Measurements from ENCODE around the gene SDK1. TPM values are rescaled to one million over a fixed set of nuclear protein-coding genes. Genes with fewer than 3 reads are reported as not detected.
"Not testable (repeated sequence)": the region's sequence is repeated elsewhere in the genome, so short reads cannot be mapped to it uniquely, and the experiment has no call there.

The SDK1 gene
- total RNA-seq, 1 donor from 2014 or later = 225 TPM

GRCh38 chr7:4211261-4211660, 910.2 kb downstream of the SDK1 start:
- no peak overlapping the region for H3K4me3 Mint-ChIP-seq (ENCODE audit: unreplicated experiment)
- TF ChIP-seq, protein P1, sequence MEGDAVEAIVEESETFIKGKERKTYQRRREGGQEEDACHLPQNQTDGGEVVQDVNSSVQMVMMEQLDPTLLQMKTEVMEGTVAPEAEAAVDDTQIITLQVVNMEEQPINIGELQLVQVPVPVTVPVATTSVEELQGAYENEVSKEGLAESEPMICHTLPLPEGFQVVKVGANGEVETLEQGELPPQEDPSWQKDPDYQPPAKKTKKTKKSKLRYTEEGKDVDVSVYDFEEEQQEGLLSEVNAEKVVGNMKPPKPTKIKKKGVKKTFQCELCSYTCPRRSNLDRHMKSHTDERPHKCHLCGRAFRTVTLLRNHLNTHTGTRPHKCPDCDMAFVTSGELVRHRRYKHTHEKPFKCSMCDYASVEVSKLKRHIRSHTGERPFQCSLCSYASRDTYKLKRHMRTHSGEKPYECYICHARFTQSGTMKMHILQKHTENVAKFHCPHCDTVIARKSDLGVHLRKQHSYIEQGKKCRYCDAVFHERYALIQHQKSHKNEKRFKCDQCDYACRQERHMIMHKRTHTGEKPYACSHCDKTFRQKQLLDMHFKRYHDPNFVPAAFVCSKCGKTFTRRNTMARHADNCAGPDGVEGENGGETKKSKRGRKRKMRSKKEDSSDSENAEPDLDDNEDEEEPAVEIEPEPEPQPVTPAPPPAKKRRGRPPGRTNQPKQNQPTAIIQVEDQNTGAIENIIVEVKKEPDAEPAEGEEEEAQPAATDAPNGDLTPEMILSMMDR (IDR thresholded peaks at IDR 0.05; ENCODE audit: partially characterized antibody, unreplicated experiment) = no peak
- peaks cover 17% of the 10 kb centered on the region for H3K9me3 Mint-ChIP-seq (ENCODE audit: unreplicated experiment)
- peaks cover 22% of the 10 kb centered on the region for H3K27me3 Mint-ChIP-seq (ENCODE audit: unreplicated experiment)
- no peak overlapping the region for H3K27ac Mint-ChIP-seq (ENCODE audit: unreplicated experiment)
- no peak for DNase-seq
- H3K36me3 Mint-ChIP-seq (ENCODE audit: unreplicated experiment) = peaks cover 33% of the 10 kb centered on the region
- H3K4me1 Mint-ChIP-seq (ENCODE audit: low read depth, unreplicated experiment) = peaks cover under 1% of the 10 kb centered on the region

DNA sequence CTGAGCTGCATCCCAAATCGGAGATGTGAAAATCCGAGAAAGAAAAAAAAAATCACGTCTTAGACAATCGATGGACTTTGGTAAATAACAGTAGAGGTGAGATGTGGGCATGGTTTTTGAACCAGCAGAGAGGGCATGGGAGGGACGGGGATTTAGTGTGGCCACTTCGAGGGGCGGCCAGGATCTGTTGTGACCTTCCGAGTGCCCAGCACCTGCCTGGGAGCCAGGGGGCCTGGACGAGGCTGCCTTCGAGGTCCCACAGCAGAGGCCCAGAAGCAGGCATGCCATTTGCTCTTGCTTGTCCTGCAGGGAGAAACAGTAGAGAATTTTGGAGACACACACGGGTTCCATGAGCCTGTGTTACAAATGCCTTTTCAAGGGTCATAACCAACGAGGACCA, 911.3 kb downstream of the SDK1 start:
- peaks cover 2% of the 10 kb centered on the region for H3K4me1 Mint-ChIP-seq (ENCODE audit: low read depth, unreplicated experiment)
- TF ChIP-seq, protein P1 (IDR thresholded peaks at IDR 0.05; ENCODE audit: partially characterized antibody, unreplicated experiment) = no peak
- DNase-seq = no peak
- H3K9me3 Mint-ChIP-seq (ENCODE audit: unreplicated experiment) = peaks cover 15% of the 10 kb centered on the region
- peaks cover 20% of the 10 kb centered on the region for H3K27me3 Mint-ChIP-seq (ENCODE audit: unreplicated experiment)
- peaks cover 33% of the 10 kb centered on the region for H3K36me3 Mint-ChIP-seq (ENCODE audit: unreplicated experiment)
- H3K4me3 Mint-ChIP-seq (ENCODE audit: unreplicated experiment) = no peak overlapping the region
- H3K27ac Mint-ChIP-seq (ENCODE audit: unreplicated experiment) = peak overlapping the region; percentile 4

DNA sequence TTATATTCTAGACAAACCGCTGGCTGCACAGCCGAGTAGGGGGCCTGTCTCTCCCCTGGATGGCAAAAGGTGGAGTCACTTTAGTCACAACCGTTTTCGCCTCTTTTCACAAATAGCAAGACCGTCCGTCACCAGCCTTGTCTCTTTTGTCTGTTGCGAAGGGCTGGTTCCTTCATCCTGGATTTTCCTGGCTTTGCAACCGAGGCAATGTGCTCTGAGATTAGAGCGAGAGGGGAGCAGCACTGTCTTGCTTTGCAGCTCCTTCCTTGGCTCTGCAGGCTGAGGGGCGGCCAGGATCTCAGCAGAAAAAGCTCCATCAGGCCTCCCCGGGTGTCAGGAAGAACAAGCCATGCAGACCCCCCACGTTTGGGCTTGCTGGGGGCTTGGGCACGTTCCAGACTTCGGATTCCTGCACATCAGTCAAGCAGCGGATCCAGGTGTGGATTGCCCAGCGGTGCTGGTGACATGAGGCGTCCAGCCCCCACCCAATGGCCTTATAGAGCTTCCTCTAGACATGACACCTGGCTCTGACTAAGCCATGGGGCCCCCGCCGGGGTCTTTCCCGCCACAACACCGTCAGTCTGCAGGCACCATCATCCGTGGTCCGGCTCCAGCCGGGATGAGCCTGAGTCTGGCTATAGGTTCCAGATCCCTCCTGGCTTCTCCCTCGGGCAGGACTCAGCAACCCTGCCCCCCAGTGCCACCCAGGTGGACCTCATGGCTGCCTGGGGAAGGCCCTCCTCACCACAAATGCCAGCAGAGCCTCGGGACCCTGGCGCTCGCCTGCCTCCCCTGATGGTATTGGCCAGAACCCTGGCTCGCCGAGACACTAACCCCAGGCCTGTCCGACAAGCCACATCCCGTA, 913.5 kb downstream of the SDK1 start:
- TF ChIP-seq, protein P1 (IDR thresholded peaks at IDR 0.05; ENCODE audit: partially characterized antibody, unreplicated experiment) = no peak
- Mint-ChIP-seq H3K4me3 (ENCODE audit: unreplicated experiment) (no peak overlapping the region), H3K27ac (ENCODE audit: unreplicated experiment) (no peak overlapping the region), H3K27me3 (ENCODE audit: unreplicated experiment) (peaks cover 18% of the 10 kb centered on the region), H3K36me3 (ENCODE audit: unreplicated experiment) (peaks cover 26% of the 10 kb centered on the region), H3K4me1 (ENCODE audit: low read depth, unreplicated experiment) (peaks cover 2% of the 10 kb centered on the region), H3K9me3 (ENCODE audit: unreplicated experiment) (peaks cover 18% of the 10 kb centered on the region)
- DNase-seq = no peak

GRCh38 chr7:4215176-4215720, 914.2 kb downstream of the SDK1 start:
- Mint-ChIP-seq H3K36me3 (ENCODE audit: unreplicated experiment) (peaks cover 26% of the 10 kb centered on the region), H3K27ac (ENCODE audit: unreplicated experiment) (no peak overlapping the region), H3K27me3 (ENCODE audit: unreplicated experiment) (peaks cover 19% of the 10 kb centered on the region), H3K9me3 (ENCODE audit: unreplicated experiment) (peaks cover 18% of the 10 kb centered on the region), H3K4me3 (ENCODE audit: unreplicated experiment) (no peak overlapping the region), H3K4me1 (ENCODE audit: low read depth, unreplicated experiment) (peaks cover 2% of the 10 kb centered on the region)
- no peak for DNase-seq
- TF ChIP-seq, protein P1 (IDR thresholded peaks at IDR 0.05; ENCODE audit: partially characterized antibody, unreplicated experiment) = no peak

- H3K9me3 Mint-ChIP-seq (ENCODE audit: unreplicated experiment) = peaks cover 15% of the 10 kb centered on the region
- peak overlapping the region; percentile 68 for H3K27ac Mint-ChIP-seq (ENCODE audit: unreplicated experiment)
- peaks cover 18% of the 10 kb centered on the region for H3K27me3 Mint-ChIP-seq (ENCODE audit: unreplicated experiment)
- peaks cover 20% of the 10 kb centered on the region for H3K36me3 Mint-ChIP-seq (ENCODE audit: unreplicated experiment)
- H3K4me3 Mint-ChIP-seq (ENCODE audit: unreplicated experiment) = no peak overlapping the region
- no peak for DNase-seq
- TF ChIP-seq, protein P1 (IDR thresholded peaks at IDR 0.05; ENCODE audit: partially characterized antibody, unreplicated experiment) = no peak
- H3K4me1 Mint-ChIP-seq (ENCODE audit: low read depth, unreplicated experiment) = peaks cover 2% of the 10 kb centered on the region
Observed at GRCh38 chr7:4216016-4216415, 915.0 kb downstream of the SDK1 start.

GRCh38 chr7:4217126-4217660, 916.1 kb downstream of the SDK1 start:
- Mint-ChIP-seq H3K9me3 (ENCODE audit: unreplicated experiment) (peaks cover 16% of the 10 kb centered on the region), H3K27me3 (ENCODE audit: unreplicated experiment) (peaks cover 18% of the 10 kb centered on the region), H3K36me3 (ENCODE audit: unreplicated experiment) (peaks cover 20% of the 10 kb centered on the region)
- H3K4me1 Mint-ChIP-seq (ENCODE audit: low read depth, unreplicated experiment); DNase-seq; H3K27ac Mint-ChIP-seq (ENCODE audit: unreplicated experiment); H3K4me3 Mint-ChIP-seq (ENCODE audit: unreplicated experiment): not testable (repeated sequence)
